WTC11 (cell line): ENCODE data around the gene AFP. TPM values are rescaled to one million over a fixed set of nuclear protein-coding genes. Genes with fewer than 3 reads are reported as not detected.

Source experiments
- ATAC-seq: fragments of 200-7000 bp; cut with Tn5 transposase; 2 replicates; pipeline ENCODE4 v1.10.0; 2021; ENCODE audit warnings: mild to moderate bottlenecking, moderate library complexity
- CTCF ChIA-PET: fragments of 300-600 bp; sonication (Branson Sonifier 250); formaldehyde crosslinking; loops from one replicate; lab custom pipeline; 2021; ENCODE audit warnings: antibody characterized with exemption; lab: Charles Lee
- POLR2A ChIA-PET: fragments of 350-600 bp; sonication (Branson Sonifier 250); formaldehyde crosslinking; loops from one replicate; lab custom pipeline; 2021; ENCODE audit warnings: antibody characterized with exemption; lab: Charles Lee
- DNase-seq: peaks from one replicate; pipeline ENCODE4 v3.0.0; 2021; ENCODE audit warnings: low spot score
- H3K27ac Mint-ChIP-seq: 2 replicates; pipeline ENCODE4 v1.8.0; 2021; ENCODE audit warnings: mixed read lengths
- H3K27me3 Mint-ChIP-seq: 2 replicates; pipeline ENCODE4 v1.8.0; 2021; ENCODE audit warnings: low read depth, mild to moderate bottlenecking, moderate library complexity, mixed read lengths
- H3K36me3 Mint-ChIP-seq: 2 replicates; pipeline ENCODE4 v1.8.0; 2021; ENCODE audit warnings: mixed read lengths
- H3K4me1 Mint-ChIP-seq: 2 replicates; pipeline ENCODE4 v1.8.0; 2022; ENCODE audit warnings: mixed read lengths
- H3K4me3 Mint-ChIP-seq: 2 replicates; pipeline ENCODE4 v1.8.0; 2021; ENCODE audit warnings: mild to moderate bottlenecking, moderate library complexity, mixed read lengths
- H3K9me3 Mint-ChIP-seq: 2 replicates; pipeline ENCODE4 v1.8.0; 2021; ENCODE audit warnings: mixed read lengths
- FOXP1 ChIP-seq: sonication (generic); formaldehyde crosslinking; IDR thresholded peaks from 2 replicates; pipeline ENCODE4 v1.8.0; 2022; ENCODE audit warnings: missing genetic modification reagents, mild to moderate bottlenecking, moderate library complexity, borderline replicate concordance
- FOXP4 ChIP-seq: sonication (generic); formaldehyde crosslinking; IDR thresholded peaks from 2 replicates; pipeline ENCODE4 v1.8.0; 2022; ENCODE audit warnings: mild to moderate bottlenecking, missing genetic modification reagents
- MLX ChIP-seq: sonication (generic); formaldehyde crosslinking; IDR thresholded peaks from 2 replicates; pipeline ENCODE4 v1.8.1; 2023; ENCODE audit warnings: mild to moderate bottlenecking, missing genetic modification reagents, moderate library complexity
- SMAD4 ChIP-seq: sonication (generic); formaldehyde crosslinking; IDR thresholded peaks from 2 replicates; pipeline ENCODE4 v1.8.0; 2022; ENCODE audit warnings: mild to moderate bottlenecking, missing genetic modification reagents
- SP1 ChIP-seq: sonication (generic); formaldehyde crosslinking; conservative IDR thresholded peaks from 2 replicates; pipeline ENCODE4 v1.8.1; 2022; ENCODE audit warnings: missing genetic modification reagents
- STAT6 ChIP-seq: sonication (generic); formaldehyde crosslinking; conservative IDR thresholded peaks from 2 replicates; pipeline ENCODE4 v1.8.1; 2023; ENCODE audit warnings: mild to moderate bottlenecking, low read depth, missing genetic modification reagents, moderate library complexity
- TCF7 ChIP-seq: sonication (generic); formaldehyde crosslinking; IDR thresholded peaks from 2 replicates; pipeline ENCODE4 v1.8.0; 2022; ENCODE audit warnings: mild to moderate bottlenecking, low read depth, missing genetic modification reagents, moderate library complexity
- TEAD1 ChIP-seq: sonication (generic); formaldehyde crosslinking; IDR thresholded peaks from 2 replicates; pipeline ENCODE4 v1.8.0; 2022; ENCODE audit warnings: mild to moderate bottlenecking, missing genetic modification reagents
- ZBTB21 ChIP-seq: sonication (generic); formaldehyde crosslinking; IDR thresholded peaks from 2 replicates; pipeline ENCODE4 v1.8.1; 2023; ENCODE audit warnings: mild to moderate bottlenecking, missing genetic modification reagents, borderline replicate concordance
- ZBTB43 ChIP-seq: sonication (generic); formaldehyde crosslinking; IDR thresholded peaks from 2 replicates; pipeline ENCODE4 v1.8.1; 2023; ENCODE audit warnings: mild to moderate bottlenecking, missing genetic modification reagents
- ZNF219 ChIP-seq: sonication (generic); formaldehyde crosslinking; IDR thresholded peaks from 2 replicates; pipeline ENCODE4 v1.8.0; 2023; ENCODE audit warnings: missing genetic modification reagents, mild to moderate bottlenecking, borderline replicate concordance
- ZNF232 ChIP-seq: sonication (generic); formaldehyde crosslinking; IDR thresholded peaks from 2 replicates; pipeline ENCODE4 v1.8.0; 2022; ENCODE audit warnings: mild to moderate bottlenecking, missing genetic modification reagents
- ZNF281 ChIP-seq: sonication (generic); formaldehyde crosslinking; IDR thresholded peaks from 2 replicates; pipeline ENCODE4 v1.8.0; 2023; ENCODE audit warnings: mild to moderate bottlenecking, missing genetic modification reagents
- ZNF317 ChIP-seq: sonication (generic); formaldehyde crosslinking; IDR thresholded peaks from 2 replicates; pipeline ENCODE4 v1.8.1; 2023; ENCODE audit warnings: low read depth, mild to moderate bottlenecking, moderate library complexity, missing genetic modification reagents, borderline replicate concordance
- ZNF512 ChIP-seq: sonication (generic); formaldehyde crosslinking; IDR thresholded peaks from 2 replicates; pipeline ENCODE4 v1.8.1; 2022; ENCODE audit warnings: missing genetic modification reagents, borderline replicate concordance
- ZNF532 ChIP-seq: fragments of 250-450 bp; sonication (Bioruptor Pico); IDR thresholded peaks from 2 replicates; pipeline ENCODE4 v1.9.0; 2021; ENCODE audit warnings: mild to moderate bottlenecking, borderline replicate concordance
- total RNA-seq: library from RNA; stranded (reverse); gene quantifications from 3 replicates; pipeline ENCODE4 v1.2.3, GENCODE V29; 2021

The AFP gene
- total RNA-seq, 1 experiment from 2014 or later, result 1.8 TPM

- peaks cover 39% of the 10 kb centered on the region for H3K9me3 Mint-ChIP-seq
- POLR2A ChIA-PET, result interaction anchor here (0.6 kb wide), 1 partner anchor 149 kb away, joined by 4 read pairs; no protein-coding TSS in a partner anchor
- H3K4me1 Mint-ChIP-seq, result no peaks in the 10 kb centered on the region
Measured at GRCh38 chr4:73477176-73477575, 41.2 kb downstream of the AFP start.

More at GRCh38 chr4:73477176-73477575, 41.2 kb downstream of the AFP start:
- no peak for TF ChIP-seq SMAD4
- TF ChIP-seq FOXP4 (CRISPR knock-in tag), result no peak
- no peak for TF ChIP-seq FOXP1 (CRISPR knock-in tag)
- TF ChIP-seq ZNF317 (CRISPR knock-in tag), result no peak
- no peak for TF ChIP-seq ZBTB43 (CRISPR knock-in tag)
- TF ChIP-seq ZNF532, result no peak
- TF ChIP-seq ZNF219, result no peak
- TF ChIP-seq ZNF232, result no peak
- no peak for TF ChIP-seq STAT6 (CRISPR knock-in tag)
- no peak for TF ChIP-seq ZNF281
- TF ChIP-seq TEAD1 (CRISPR knock-in tag), result no peak
- no peak for TF ChIP-seq MLX
- no peak for TF ChIP-seq SP1 (CRISPR knock-in tag)
- no peak for TF ChIP-seq ZBTB21 (CRISPR knock-in tag)
- TF ChIP-seq ZNF512 (CRISPR knock-in tag), result no peak
- no peak for TF ChIP-seq TCF7
- Mint-ChIP-seq H3K27ac (no peak overlapping the region), H3K4me3 (no peak overlapping the region), H3K36me3 (peaks cover 35% of the 10 kb centered on the region), H3K27me3 (peaks cover 2% of the 10 kb centered on the region; the same call in 1 of the 2 replicates)
- ATAC-seq, result no peak
- CTCF ChIA-PET, result no interaction called here
- DNase-seq, result no peak
